Activated naive CD8-positive, alpha-beta T cell (primary cell): Measurements from ENCODE around the gene TMBIM6.
"Not testable (repeated sequence)": the region's sequence is repeated elsewhere in the genome, so short reads cannot be mapped to it uniquely, and the experiment has no call there.

Experiments
- H3K27ac Mint-ChIP-seq: one replicate; pipeline ENCODE4 v1.8.0; 2021; ENCODE audit warnings: mixed read lengths
- H3K27me3 Mint-ChIP-seq: one replicate; pipeline ENCODE4 v1.8.0; 2021; ENCODE audit warnings: mixed read lengths
- H3K36me3 Mint-ChIP-seq: one replicate; pipeline ENCODE4 v1.8.0; 2021; ENCODE audit warnings: mixed read lengths
- H3K4me1 Mint-ChIP-seq: one replicate; pipeline ENCODE4 v1.8.0; 2021; ENCODE audit warnings: low read depth, mixed read lengths
- H3K4me3 Mint-ChIP-seq: one replicate; pipeline ENCODE4 v1.8.0; 2021; ENCODE audit warnings: mild to moderate bottlenecking, mixed read lengths
- H3K9me3 Mint-ChIP-seq: one replicate; pipeline ENCODE4 v1.8.0; 2021; ENCODE audit warnings: low read depth, mixed read lengths

The TMBIM6 gene

GRCh38 chr12:49748306-49748705 is 6.9 kb downstream of the TMBIM6 start:
- H3K36me3 Mint-ChIP-seq: peaks cover 7% of the 10 kb centered on the region
- peak overlapping the region; percentile 69 for H3K4me3 Mint-ChIP-seq
- H3K27me3 Mint-ChIP-seq: no peaks in the 10 kb centered on the region
- no peaks in the 10 kb centered on the region for H3K9me3 Mint-ChIP-seq
- H3K27ac Mint-ChIP-seq: peak overlapping the region; percentile 96
- H3K4me1 Mint-ChIP-seq: peaks cover 90% of the 10 kb centered on the region

GRCh38 chr12:49748800-49749199 is 7.4 kb downstream of the TMBIM6 start:
- Mint-ChIP-seq H3K36me3 (peaks cover 9% of the 10 kb centered on the region), H3K27ac (peak overlapping the region; percentile 96), H3K4me1 (peaks cover 90% of the 10 kb centered on the region), H3K4me3 (peak overlapping the region; percentile 81), H3K27me3 (no peaks in the 10 kb centered on the region), H3K9me3 (no peaks in the 10 kb centered on the region)

- Mint-ChIP-seq H3K27me3 (no peaks in the 10 kb centered on the region), H3K9me3 (no peaks in the 10 kb centered on the region), H3K36me3 (peaks cover 10% of the 10 kb centered on the region)
These were observed 9.0 kb downstream of the TMBIM6 start for GRCh38 chr12:49750027-49750995.

GRCh38 chr12:49750996-49751393 is 9.6 kb downstream of the TMBIM6 start:
- peak overlapping the region; percentile 96 for H3K27ac Mint-ChIP-seq
- H3K36me3 Mint-ChIP-seq: peaks cover 13% of the 10 kb centered on the region
- H3K4me3 Mint-ChIP-seq: peak overlapping the region; percentile 81
- no peaks in the 10 kb centered on the region for H3K9me3 Mint-ChIP-seq
- H3K4me1 Mint-ChIP-seq: peaks cover 84% of the 10 kb centered on the region
- no peaks in the 10 kb centered on the region for H3K27me3 Mint-ChIP-seq

More at GRCh38 chr12:49750027-49750995, 9.0 kb downstream of the TMBIM6 start:
- H3K4me1 Mint-ChIP-seq: peaks cover 84% of the 10 kb centered on the region
- peak overlapping the region; percentile 81 for H3K4me3 Mint-ChIP-seq
- peak overlapping the region; percentile 96 for H3K27ac Mint-ChIP-seq

GRCh38 chr12:49761677-49762467 is 20.5 kb downstream of the TMBIM6 start:
- no peaks in the 10 kb centered on the region for H3K9me3 Mint-ChIP-seq
- peaks cover 58% of the 10 kb centered on the region for H3K4me1 Mint-ChIP-seq
- peak overlapping the region; percentile 92 for H3K27ac Mint-ChIP-seq
- peak overlapping the region; percentile 69 for H3K4me3 Mint-ChIP-seq
- H3K27me3 Mint-ChIP-seq: no peaks in the 10 kb centered on the region
- peaks cover 17% of the 10 kb centered on the region for H3K36me3 Mint-ChIP-seq

- H3K27me3 Mint-ChIP-seq: no peaks in the 10 kb centered on the region
- peaks cover 61% of the 10 kb centered on the region for H3K4me1 Mint-ChIP-seq
- H3K36me3 Mint-ChIP-seq: peaks cover 17% of the 10 kb centered on the region
- H3K4me3 Mint-ChIP-seq: peak overlapping the region; percentile 69
- peak overlapping the region; percentile 92 for H3K27ac Mint-ChIP-seq
- H3K9me3 Mint-ChIP-seq: no peaks in the 10 kb centered on the region
These were observed 21.1 kb downstream of the TMBIM6 start for GRCh38 chr12:49762468-49762847.

- peaks cover 65% of the 10 kb centered on the region for H3K4me1 Mint-ChIP-seq
- H3K36me3 Mint-ChIP-seq: peaks cover 17% of the 10 kb centered on the region
- H3K27ac Mint-ChIP-seq: peak overlapping the region; percentile 92
- H3K27me3 Mint-ChIP-seq: no peaks in the 10 kb centered on the region
- H3K4me3 Mint-ChIP-seq: peak overlapping the region; percentile 69
- H3K9me3 Mint-ChIP-seq: no peaks in the 10 kb centered on the region
These were observed 21.7 kb downstream of the TMBIM6 start for GRCh38 chr12:49763006-49763591.

GRCh38 chr12:49764126-49764525 is 22.8 kb downstream of the TMBIM6 start:
- Mint-ChIP-seq H3K4me3 (peak overlapping the region; percentile 12), H3K36me3 (peaks cover 14% of the 10 kb centered on the region), H3K27ac (peak overlapping the region; percentile 92), H3K4me1 (peaks cover 63% of the 10 kb centered on the region), H3K9me3 (no peaks in the 10 kb centered on the region), H3K27me3 (no peaks in the 10 kb centered on the region)

GRCh38 chr12:49766115-49766455 is 24.7 kb downstream of the TMBIM6 start:
- Mint-ChIP-seq H3K27ac (peak overlapping the region; percentile 90), H3K4me3 (no peak overlapping the region), H3K36me3 (peaks cover 14% of the 10 kb centered on the region), H3K27me3 (no peaks in the 10 kb centered on the region), H3K4me1 (peaks cover 62% of the 10 kb centered on the region), H3K9me3 (no peaks in the 10 kb centered on the region)

- H3K4me3 Mint-ChIP-seq: no peak overlapping the region
- H3K27me3 Mint-ChIP-seq: no peaks in the 10 kb centered on the region
- peaks cover 50% of the 10 kb centered on the region for H3K4me1 Mint-ChIP-seq
- no peaks in the 10 kb centered on the region for H3K9me3 Mint-ChIP-seq
- H3K36me3 Mint-ChIP-seq: peaks cover 10% of the 10 kb centered on the region
- peak overlapping the region; percentile 76 for H3K27ac Mint-ChIP-seq
These were observed 26.0 kb downstream of the TMBIM6 start for GRCh38 chr12:49767333-49767732.

- not testable (repeated sequence) for H3K4me1 Mint-ChIP-seq, H3K27me3 Mint-ChIP-seq, H3K27ac Mint-ChIP-seq, H3K4me3 Mint-ChIP-seq, H3K36me3 Mint-ChIP-seq, H3K9me3 Mint-ChIP-seq
These were observed 31.7 kb downstream of the TMBIM6 start for GRCh38 chr12:49773102-49773501.

GRCh38 chr12:49776413-49776812 is 35.1 kb downstream of the TMBIM6 start:
- H3K27me3 Mint-ChIP-seq: peaks cover 16% of the 10 kb centered on the region
- H3K27ac Mint-ChIP-seq: no peak overlapping the region
- no peaks in the 10 kb centered on the region for H3K36me3 Mint-ChIP-seq
- H3K4me1 Mint-ChIP-seq: peaks cover 12% of the 10 kb centered on the region
- H3K9me3 Mint-ChIP-seq: no peaks in the 10 kb centered on the region
- H3K4me3 Mint-ChIP-seq: no peak overlapping the region

GRCh38 chr12:49776858-49777257 is 35.5 kb downstream of the TMBIM6 start:
- no peak overlapping the region for H3K4me3 Mint-ChIP-seq
- no peak overlapping the region for H3K27ac Mint-ChIP-seq
- no peaks in the 10 kb centered on the region for H3K36me3 Mint-ChIP-seq
- H3K4me1 Mint-ChIP-seq: peaks cover 12% of the 10 kb centered on the region
- H3K9me3 Mint-ChIP-seq: no peaks in the 10 kb centered on the region
- peaks cover 16% of the 10 kb centered on the region for H3K27me3 Mint-ChIP-seq

- peaks cover 16% of the 10 kb centered on the region for H3K27me3 Mint-ChIP-seq
- H3K4me1 Mint-ChIP-seq: peaks cover 12% of the 10 kb centered on the region
- no peak overlapping the region for H3K27ac Mint-ChIP-seq
- H3K9me3 Mint-ChIP-seq: no peaks in the 10 kb centered on the region
- H3K36me3 Mint-ChIP-seq: no peaks in the 10 kb centered on the region
- no peak overlapping the region for H3K4me3 Mint-ChIP-seq
These were observed 36.0 kb downstream of the TMBIM6 start for GRCh38 chr12:49777341-49777740.
